ENCODE measurements around the gene C3orf20.

Gene C3orf20

GRCh38 chr3:14634763-14635400 lies 40.1 kb upstream of the C3orf20 start:
- no peak for TF ChIP-seq TEAD4 (IDR thresholded peaks at IDR 0.05)
- TF ChIP-seq YY1 (IDR thresholded peaks at IDR 0.05; ENCODE audit: low read depth), result no peak
- no peak for TF ChIP-seq TAF1 (IDR thresholded peaks at IDR 0.05; ENCODE audit: low read depth)
- TF ChIP-seq FOXM1 (IDR thresholded peaks at IDR 0.05; ENCODE audit: borderline replicate concordance, low read depth), result no peak
- TF ChIP-seq REST (IDR thresholded peaks at IDR 0.05; ENCODE audit: low read depth), result no peak
- TF ChIP-seq NFIC (IDR thresholded peaks at IDR 0.05), result no peak
- TF ChIP-seq CREB1 (IDR thresholded peaks at IDR 0.05; ENCODE audit: low read depth), result no peak
- TF ChIP-seq USF1 (IDR thresholded peaks at IDR 0.05), result no peak
- TF ChIP-seq RAD21 (IDR thresholded peaks at IDR 0.05; ENCODE audit: low read depth), result no peak
- TF ChIP-seq ZBTB7A (IDR thresholded peaks at IDR 0.05; ENCODE audit: low read depth), result no peak

GRCh38 chr3:14636496-14637087 lies 38.3 kb upstream of the C3orf20 start:
- TF ChIP-seq ZBTB7A (IDR thresholded peaks at IDR 0.05; ENCODE audit: low read depth) (no peak), TCF12 (IDR thresholded peaks at IDR 0.05; ENCODE audit: low read depth) (no peak), CEBPB (IDR thresholded peaks at IDR 0.05) (no peak), EGR1 (IDR thresholded peaks at IDR 0.05) (no peak), TAF1 (IDR thresholded peaks at IDR 0.05; ENCODE audit: low read depth) (no peak), TEAD4 (IDR thresholded peaks at IDR 0.05) (no peak), EP300 (IDR thresholded peaks at IDR 0.05; ENCODE audit: borderline replicate concordance) (no peak), REST (IDR thresholded peaks at IDR 0.05; ENCODE audit: low read depth) (no peak)
- TF ChIP-seq, protein P1, sequence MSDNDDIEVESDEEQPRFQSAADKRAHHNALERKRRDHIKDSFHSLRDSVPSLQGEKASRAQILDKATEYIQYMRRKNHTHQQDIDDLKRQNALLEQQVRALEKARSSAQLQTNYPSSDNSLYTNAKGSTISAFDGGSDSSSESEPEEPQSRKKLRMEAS (IDR thresholded peaks at IDR 0.05), result no peak

DNA sequence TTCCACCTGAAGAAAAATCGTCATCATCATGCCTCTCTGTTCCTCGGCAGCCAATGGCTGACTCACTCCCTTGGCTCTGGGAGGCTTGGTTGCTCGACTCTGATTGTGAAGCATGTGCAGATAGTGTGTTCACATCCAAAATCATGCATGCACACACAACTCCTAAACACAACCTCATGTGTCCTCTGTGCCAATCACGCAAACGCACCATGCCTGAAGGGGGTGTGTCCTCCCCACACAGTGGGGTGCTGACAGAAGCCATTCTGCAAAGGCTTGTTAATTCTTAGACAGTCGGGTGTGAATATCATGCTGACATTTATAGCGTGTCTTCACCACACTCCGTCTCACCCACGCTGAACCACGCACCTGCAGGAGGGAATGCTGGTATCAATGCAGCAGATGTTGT lies 34.8 kb upstream of the C3orf20 start:
- TF ChIP-seq NFIC (IDR thresholded peaks at IDR 0.05) (no peak), USF1 (IDR thresholded peaks at IDR 0.05) (no peak), RAD21 (IDR thresholded peaks at IDR 0.05; ENCODE audit: low read depth) (no peak), CEBPB (IDR thresholded peaks at IDR 0.05) (no peak), TCF12 (IDR thresholded peaks at IDR 0.05; ENCODE audit: low read depth) (no peak), ZBTB7A (IDR thresholded peaks at IDR 0.05; ENCODE audit: low read depth) (no peak), TAF1 (IDR thresholded peaks at IDR 0.05; ENCODE audit: low read depth) (no peak), YY1 (IDR thresholded peaks at IDR 0.05; ENCODE audit: low read depth) (no peak), CREB1 (IDR thresholded peaks at IDR 0.05; ENCODE audit: low read depth) (no peak), TEAD4 (IDR thresholded peaks at IDR 0.05) (no peak), EGR1 (IDR thresholded peaks at IDR 0.05) (no peak), FOXM1 (IDR thresholded peaks at IDR 0.05; ENCODE audit: borderline replicate concordance, low read depth) (no peak), REST (IDR thresholded peaks at IDR 0.05; ENCODE audit: low read depth) (no peak), EP300 (IDR thresholded peaks at IDR 0.05; ENCODE audit: borderline replicate concordance) (no peak)
- TF ChIP-seq, protein P1 (IDR thresholded peaks at IDR 0.05), result no peak; the same call in 1 of the 2 replicates

DNA sequence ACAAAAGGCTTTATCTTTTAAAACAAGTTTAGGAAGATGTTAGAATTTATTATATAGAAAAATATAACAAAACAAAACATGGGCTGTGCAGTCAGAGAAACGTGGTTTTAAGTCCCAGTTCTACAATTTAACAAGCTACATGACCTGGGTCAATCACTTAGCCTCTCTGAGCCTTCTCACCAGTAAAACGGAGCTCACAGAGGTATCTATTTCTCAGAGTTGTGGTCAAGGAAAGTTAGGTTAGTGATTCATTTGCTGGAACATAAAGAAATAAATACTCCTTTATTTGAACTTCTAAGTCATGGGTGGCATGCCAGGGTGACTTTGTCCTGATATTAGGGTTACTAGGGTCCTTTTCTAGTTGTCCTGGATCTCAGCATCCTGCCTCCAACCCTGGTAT lies 34.2 kb upstream of the C3orf20 start:
- TF ChIP-seq CREB1 (IDR thresholded peaks at IDR 0.05; ENCODE audit: low read depth) (no peak), EP300 (IDR thresholded peaks at IDR 0.05; ENCODE audit: borderline replicate concordance) (no peak), FOXM1 (IDR thresholded peaks at IDR 0.05; ENCODE audit: borderline replicate concordance, low read depth) (no peak), USF1 (IDR thresholded peaks at IDR 0.05) (no peak), EGR1 (IDR thresholded peaks at IDR 0.05) (no peak), ZBTB7A (IDR thresholded peaks at IDR 0.05; ENCODE audit: low read depth) (no peak), TAF1 (IDR thresholded peaks at IDR 0.05; ENCODE audit: low read depth) (no peak), REST (IDR thresholded peaks at IDR 0.05; ENCODE audit: low read depth) (no peak), CEBPB (IDR thresholded peaks at IDR 0.05) (no peak), NFIC (IDR thresholded peaks at IDR 0.05) (no peak), TEAD4 (IDR thresholded peaks at IDR 0.05) (no peak)
- TF ChIP-seq, protein P1 (IDR thresholded peaks at IDR 0.05), result no peak

Data from Ishikawa (cell line).